GM21619 (cell line): Measurements from ENCODE around the gene ARHGEF39.

Source experiments
- ATAC-seq: cut with Tn5 transposase; IDR thresholded peaks from one replicate; pipeline ENCODE4 v1.9.1; 2021; ENCODE audit not compliant: unreplicated experiment

The ARHGEF39 gene

GRCh38 chr9:35664531-35665470, at the start of gene ARHGEF39:
Gene ARHGEF39, minus strand, starts transcription at chr9:35665195. Its CDS starts 26 bp downstream, at chr9:35665169.
- ATAC-seq, result peak; percentile 67

GRCh38 chr9:35714123-35714522, 49.1 kb upstream of the ARHGEF39 start:
- no peak for ATAC-seq

GRCh38 chr9:35713578-35713977, 48.6 kb upstream of the ARHGEF39 start:
- ATAC-seq, result no peak

GRCh38 chr9:35712762-35713400, 47.9 kb upstream of the ARHGEF39 start:
- ATAC-seq, result no peak

GRCh38 chr9:35711501-35712428, 46.8 kb upstream of the ARHGEF39 start:
- no peak for ATAC-seq

- ATAC-seq, result no peak
Measured at GRCh38 chr9:35710818-35711500, 46.0 kb upstream of the ARHGEF39 start.

GRCh38 chr9:35708146-35708545, 43.2 kb upstream of the ARHGEF39 start:
- no peak for ATAC-seq

- no peak for ATAC-seq
Measured at GRCh38 chr9:35706951-35707350, 42.0 kb upstream of the ARHGEF39 start.

- ATAC-seq, result no peak
Measured at GRCh38 chr9:35705836-35706430, 40.9 kb upstream of the ARHGEF39 start.

GRCh38 chr9:35705372-35705771, 40.4 kb upstream of the ARHGEF39 start:
- ATAC-seq, result no peak

- no peak for ATAC-seq
Measured at GRCh38 chr9:35703906-35704672, 39.1 kb upstream of the ARHGEF39 start.

GRCh38 chr9:35702696-35703095, 37.7 kb upstream of the ARHGEF39 start:
- ATAC-seq, result no peak

GRCh38 chr9:35700942-35701341, 35.9 kb upstream of the ARHGEF39 start:
- no peak for ATAC-seq

- no peak for ATAC-seq
Measured at GRCh38 chr9:35700031-35700430, 35.0 kb upstream of the ARHGEF39 start.

GRCh38 chr9:35698231-35698630, 33.2 kb upstream of the ARHGEF39 start:
- ATAC-seq, result no peak

- no peak for ATAC-seq
Measured at GRCh38 chr9:35697486-35697885, 32.5 kb upstream of the ARHGEF39 start.

GRCh38 chr9:35696520-35697215, 31.7 kb upstream of the ARHGEF39 start:
- ATAC-seq, result no peak

- ATAC-seq, result no peak
Measured at GRCh38 chr9:35695943-35696401, 31.0 kb upstream of the ARHGEF39 start.
